CMK (cell line): ENCODE data around the gene MAPRE2.

Experiments
- DNase-seq: peaks from one replicate; pipeline ENCODE4 v3.0.0-alpha.2; 2010; ENCODE audit warnings: low read depth

Gene MAPRE2

GRCh38 chr18:35040988-35041814 is at the start of gene MAPRE2:
MAPRE2 (plus strand) TSS chr18:35041413; CDS start chr18:35041540, 127 bp downstream.
- peak; percentile 90 for DNase-seq

DNA sequence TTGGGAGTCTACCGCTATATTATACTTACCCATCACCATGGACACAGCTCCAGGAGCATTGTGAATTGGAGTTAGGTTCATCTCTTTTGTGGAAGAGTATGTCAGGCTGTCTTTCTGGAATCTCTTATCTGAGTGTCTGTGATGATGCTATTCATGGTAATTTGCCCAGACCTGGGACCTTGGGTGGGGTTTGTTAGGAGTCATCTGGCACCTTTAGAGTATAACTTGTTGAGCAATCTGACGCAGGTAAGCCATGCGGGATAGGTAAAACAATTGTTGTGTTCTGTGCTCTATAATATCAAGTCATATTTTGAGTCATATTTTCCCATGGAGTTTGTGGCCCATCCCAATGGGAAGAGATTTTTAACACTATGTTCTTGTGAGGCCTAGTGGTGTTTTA is 49.7 kb upstream of the MAPRE2 start:
- DNase-seq = no peak

DNA sequence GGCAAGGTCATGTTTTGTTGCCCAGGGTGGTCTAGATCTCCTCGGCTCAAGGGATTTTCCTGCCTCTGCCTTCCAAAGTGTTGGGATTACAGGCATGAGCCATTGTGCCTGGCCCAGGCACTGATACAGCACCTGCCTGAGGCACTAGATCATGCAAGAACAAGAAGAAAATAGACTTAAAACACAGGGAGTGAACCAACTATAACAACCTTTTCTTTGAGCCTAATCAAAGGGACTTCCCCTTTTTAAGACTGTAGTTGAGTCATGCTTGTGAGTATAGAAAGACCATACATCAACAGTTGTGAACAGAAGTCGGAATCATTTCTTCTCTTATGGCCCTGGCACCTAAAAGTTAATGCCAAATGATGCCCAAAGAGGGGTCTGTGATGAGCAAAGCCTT is 47.9 kb upstream of the MAPRE2 start:
- DNase-seq = no peak

DNA sequence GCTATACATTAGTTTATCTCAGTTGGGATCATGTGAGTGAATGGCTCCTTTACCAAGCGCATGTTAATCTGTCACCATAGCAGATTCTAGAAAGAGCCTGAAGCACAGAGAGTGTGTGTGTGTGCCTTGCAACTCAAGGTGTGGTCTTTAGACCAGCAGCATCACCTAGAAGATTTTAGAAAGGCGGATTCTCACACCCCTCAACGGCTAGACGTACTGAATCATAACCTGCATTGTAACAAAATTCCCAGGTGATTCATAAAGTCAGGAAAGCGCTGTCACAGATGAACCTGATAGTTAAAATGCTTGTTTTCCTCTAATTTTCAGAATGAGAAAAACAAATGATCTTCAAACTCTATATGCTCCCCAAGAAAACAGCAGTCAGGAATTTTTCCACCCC is 45.5 kb upstream of the MAPRE2 start:
- DNase-seq = no peak

DNA sequence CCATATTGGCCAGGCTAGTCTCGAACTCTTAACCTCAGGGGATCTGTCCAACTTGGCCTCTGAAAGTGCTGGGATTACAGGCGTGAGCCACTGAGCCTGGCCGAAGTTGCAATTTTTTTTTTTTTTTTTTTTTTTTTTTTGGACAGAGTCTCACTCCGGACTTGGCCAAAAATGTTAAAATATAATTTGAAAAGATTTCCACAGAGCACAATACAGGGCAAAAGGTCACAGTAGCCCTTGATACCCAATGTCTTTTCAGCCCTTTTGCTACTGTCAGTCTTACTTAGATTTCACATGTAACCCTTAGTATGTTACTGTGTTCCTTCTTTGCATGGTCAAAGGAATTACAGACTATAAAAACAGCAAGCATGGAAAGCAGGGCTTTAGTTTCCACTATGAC is 42.6 kb upstream of the MAPRE2 start:
- DNase-seq = no peak

GRCh38 chr18:34999756-35000289 is 41.4 kb upstream of the MAPRE2 start:
- no peak for DNase-seq

DNA sequence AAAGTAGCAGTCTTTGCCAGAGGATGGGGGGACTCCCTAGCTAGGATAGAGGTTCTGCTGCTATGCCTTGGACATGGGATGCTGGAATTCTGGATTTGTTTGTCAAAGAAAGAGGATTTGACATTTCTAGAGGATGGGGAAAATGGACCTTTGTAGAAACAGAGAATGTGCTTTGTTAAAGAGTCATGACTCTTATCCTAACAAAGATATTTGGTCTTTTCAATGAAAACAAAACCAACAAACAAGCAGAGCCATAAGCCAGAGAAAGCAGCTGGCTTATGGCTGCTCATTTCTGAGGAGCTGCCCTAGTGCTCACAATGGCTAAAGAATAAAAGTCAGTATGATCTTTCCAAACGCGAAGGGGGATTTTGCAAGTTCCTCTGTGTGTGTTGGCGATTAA is 40.8 kb upstream of the MAPRE2 start:
- DNase-seq = no peak

- no peak for DNase-seq
These were observed 39.1 kb upstream of the MAPRE2 start for GRCh38 chr18:35002120-35002519.

GRCh38 chr18:35005963-35006577 is 35.1 kb upstream of the MAPRE2 start:
- no peak for DNase-seq

DNA sequence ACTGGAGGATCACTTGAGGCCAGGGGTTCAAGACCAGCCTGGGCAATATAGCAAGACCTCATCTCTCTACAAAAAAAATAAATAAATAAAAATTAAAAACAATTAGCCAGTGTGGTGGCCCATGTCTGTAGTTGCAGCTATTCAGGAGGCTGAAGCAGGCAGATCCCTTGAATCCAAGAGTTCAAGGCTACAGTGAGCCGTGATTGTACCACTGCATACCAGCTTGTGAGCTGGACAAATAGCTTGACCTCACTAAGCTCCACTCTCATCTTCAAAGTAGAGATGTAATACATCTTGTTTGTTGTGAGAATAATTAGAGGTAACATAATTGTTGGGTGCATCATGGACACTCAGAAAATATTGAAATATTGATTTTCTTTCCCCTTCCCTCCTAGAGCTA is 31.1 kb upstream of the MAPRE2 start:
- DNase-seq = no peak

DNA sequence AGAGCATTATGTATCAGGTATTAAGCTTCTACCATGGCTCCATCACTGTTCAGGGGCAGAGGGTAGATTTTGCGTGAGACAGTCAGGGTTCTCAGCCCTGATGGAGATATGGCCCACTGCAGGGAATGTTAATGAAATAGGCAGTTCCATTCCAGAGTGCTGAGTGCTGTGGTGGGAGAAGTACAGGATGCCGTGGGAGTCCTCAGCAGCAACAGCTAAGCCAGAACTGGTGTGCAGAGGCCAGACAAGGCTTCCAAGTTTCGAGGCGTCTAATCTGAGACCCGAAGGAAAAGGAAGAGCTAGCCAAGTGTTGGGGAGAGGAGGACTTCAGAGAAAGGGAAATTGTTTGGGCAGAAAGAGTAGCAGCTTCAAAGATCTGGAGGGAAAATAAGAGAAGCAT is 30.2 kb upstream of the MAPRE2 start:
- DNase-seq = no peak

DNA sequence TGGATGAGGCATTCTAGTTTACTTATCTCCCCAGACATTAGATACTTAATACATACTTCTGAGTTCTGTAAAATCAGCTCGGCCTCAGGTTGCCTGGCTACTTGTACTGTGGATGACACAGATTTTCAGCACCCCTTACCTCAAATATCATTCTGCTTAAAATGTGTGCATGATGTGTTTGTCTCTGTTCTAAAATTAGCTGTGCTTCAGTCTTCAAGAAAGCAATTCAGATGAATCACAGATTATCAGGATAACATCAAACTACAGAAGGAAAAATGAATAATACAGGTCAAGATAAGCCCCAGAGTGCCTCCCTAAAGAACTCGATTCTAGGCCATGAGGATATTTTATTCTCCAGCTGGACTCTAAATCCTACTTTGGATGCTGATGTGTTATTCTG is 21.3 kb upstream of the MAPRE2 start:
- DNase-seq = no peak

DNA sequence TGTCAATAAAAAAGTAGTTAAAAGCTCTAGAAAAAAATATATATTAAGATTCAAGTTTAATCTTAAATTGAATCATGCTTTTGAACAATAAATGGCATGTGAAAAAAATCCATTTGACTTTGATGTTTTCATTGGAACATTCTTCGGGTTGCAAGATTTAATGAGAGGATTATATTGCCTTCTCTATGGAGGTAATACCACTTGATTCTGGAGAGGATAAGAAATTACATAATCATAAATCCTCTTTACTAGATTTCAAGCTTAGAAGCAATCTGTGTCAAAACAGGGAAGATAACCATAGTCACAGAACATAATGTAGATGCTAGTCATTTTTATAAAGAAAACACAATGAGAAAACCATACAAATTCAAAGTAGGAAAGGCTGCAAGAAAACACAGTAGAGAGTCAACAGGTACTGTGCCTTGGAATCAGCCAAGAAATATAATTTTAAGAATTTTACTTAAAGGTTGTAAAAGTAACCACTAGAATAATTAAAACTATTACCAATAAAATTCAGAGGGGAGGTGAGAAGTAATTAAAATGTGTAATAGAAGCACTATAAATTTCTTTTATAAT is 18.7 kb upstream of the MAPRE2 start:
- no peak for DNase-seq

GRCh38 chr18:35024196-35024595 is 17.0 kb upstream of the MAPRE2 start:
- DNase-seq = no peak

DNA sequence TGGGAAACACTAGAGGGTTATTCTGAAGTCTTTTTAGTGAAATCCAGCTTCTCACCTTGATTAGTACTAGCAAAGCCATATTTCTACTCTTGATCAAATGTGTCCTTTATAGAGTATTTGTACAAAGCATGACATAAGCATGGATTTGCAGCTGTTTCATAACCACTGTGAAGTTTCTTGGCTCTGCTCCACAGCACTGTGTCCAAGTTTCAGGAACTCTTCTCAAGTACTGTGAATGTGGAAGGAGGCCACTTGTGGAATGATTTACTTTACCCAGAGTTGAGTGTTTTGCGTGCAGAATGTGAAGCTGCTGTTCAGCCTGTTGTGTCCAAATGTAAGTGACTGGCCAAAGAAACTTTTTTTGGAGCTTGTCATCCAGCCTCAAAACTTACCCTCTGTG is 16.2 kb upstream of the MAPRE2 start:
- no peak for DNase-seq

GRCh38 chr18:35026407-35027061 is 14.7 kb upstream of the MAPRE2 start:
- no peak for DNase-seq

DNA sequence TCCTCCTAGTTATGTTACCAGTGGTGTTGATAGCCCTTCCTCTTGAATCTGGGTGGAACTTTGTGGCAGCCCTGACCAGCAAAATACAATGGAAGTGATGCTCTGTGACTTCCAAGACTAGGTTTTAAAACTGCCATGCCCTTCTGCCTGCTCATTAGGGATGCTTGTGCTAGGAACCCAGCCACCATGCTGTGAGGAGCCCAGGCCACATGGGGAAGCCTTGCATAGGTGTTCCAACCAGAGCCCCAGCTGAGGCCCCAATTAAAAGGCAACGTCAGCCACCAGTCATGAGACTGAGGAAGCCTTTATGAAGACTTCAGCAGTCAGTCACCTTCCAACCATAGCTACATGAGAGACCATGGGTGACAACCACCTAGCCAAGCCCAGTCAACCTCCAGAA is 14.0 kb upstream of the MAPRE2 start:
- no peak for DNase-seq

GRCh38 chr18:35028536-35028935 is 12.7 kb upstream of the MAPRE2 start:
- no peak for DNase-seq

DNA sequence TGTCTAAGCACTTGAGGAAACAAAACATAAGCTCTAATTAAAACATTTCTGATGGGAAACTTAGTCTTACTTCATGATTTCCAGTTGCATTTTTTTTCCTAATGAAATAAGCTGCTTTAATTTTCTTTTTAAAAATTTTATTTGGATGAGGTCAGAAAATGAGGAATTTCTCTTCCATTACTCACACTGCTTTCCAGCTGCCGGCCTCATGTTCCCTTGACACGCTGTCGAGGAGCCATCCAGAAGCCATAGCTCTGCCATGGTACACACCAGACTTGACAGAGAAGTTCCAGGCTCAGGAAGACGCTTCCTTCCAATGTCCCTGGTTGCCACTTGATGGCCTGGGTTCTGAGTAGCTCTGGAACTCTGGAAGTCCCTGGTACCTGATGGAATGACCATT is 12.1 kb upstream of the MAPRE2 start:
- no peak for DNase-seq

- DNase-seq = no peak
These were observed 11.4 kb upstream of the MAPRE2 start for GRCh38 chr18:35029770-35030169.

DNA sequence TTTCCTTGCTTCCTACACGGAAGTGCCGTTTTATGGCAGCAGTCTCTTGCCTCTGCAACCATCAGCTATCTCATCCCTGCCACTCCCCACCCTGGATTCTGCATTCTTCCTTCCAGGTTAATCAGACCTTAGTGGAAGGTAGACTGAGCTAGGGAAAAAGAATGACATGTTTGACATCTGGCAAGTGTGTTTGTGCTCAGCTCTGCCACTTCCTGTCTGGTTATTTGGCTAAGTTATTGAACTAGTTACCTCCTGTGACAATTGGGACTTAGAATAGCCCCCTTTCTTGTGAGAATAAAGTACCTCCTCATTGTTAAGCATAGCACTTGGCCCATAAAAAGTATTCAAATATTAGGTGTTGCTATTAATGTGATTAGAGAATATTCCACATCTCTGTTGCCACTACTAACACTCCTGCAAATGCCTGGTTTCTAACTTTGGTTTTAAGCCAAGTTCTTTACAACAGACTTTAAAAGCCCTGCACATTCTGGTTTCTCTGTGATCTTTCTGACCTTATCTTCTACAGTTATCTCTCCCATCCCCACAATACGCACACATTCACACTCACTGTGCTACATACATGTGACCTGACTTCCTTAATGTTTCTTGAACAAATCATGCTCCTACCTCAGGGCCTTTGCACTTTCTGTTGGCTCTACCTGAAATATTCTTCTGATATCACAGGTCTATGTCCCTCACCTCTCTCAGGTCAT is 10.8 kb upstream of the MAPRE2 start:
- DNase-seq = no peak

GRCh38 chr18:35032113-35032512 is 9.1 kb upstream of the MAPRE2 start:
- no peak for DNase-seq
